ENCODE results near the gene IDS. TPM values are rescaled to one million over a fixed set of nuclear protein-coding genes. Genes with fewer than 3 reads are reported as not detected.
"Not testable (repeated sequence)": the region's sequence is repeated elsewhere in the genome, so short reads cannot be mapped to it uniquely, and the experiment has no call there.

IDS gene
- total RNA-seq, 2 experiments from 2014 or later: 114 to 116 TPM

DNA sequence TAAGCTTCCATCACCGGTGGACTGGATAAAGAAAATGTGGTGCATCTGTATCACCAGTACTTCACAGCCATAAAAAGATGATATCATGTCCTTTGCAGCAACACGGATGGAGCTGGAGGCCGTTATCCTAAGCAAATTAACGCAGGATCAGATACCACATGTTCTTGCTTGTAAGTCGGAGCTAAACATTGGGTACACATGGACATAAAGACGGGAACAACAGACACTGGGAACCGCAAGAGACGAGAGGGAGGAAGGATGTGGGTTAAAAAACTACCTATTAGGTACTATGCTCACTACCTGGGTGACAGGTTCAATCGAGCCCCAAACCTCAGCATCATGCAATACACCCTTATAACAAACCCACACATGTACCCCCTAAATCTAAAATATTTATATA lies 16.3 kb upstream of the IDS start:
- ChIA-PET CTCF (interaction anchor here (1.0 to 2.3 kb wide), 4 partner anchors 9 to 19 kb away, joined by 4 to 16 read pairs (median 5); partner anchors contain the start of gene IDS), POLR2A (interaction anchor here (0.6 to 3.4 kb wide), 5 partner anchors 9 to 20 kb away, joined by 3 to 13 read pairs (median 7); partner anchors contain the start of genes EOLA1 and IDS)
- Mint-ChIP-seq H3K27me3 (no peaks in the 10 kb centered on the region), H3K4me3 (no peak overlapping the region), H3K27ac (peak overlapping the region; percentile 71), H3K9me3 (peaks cover 3% of the 10 kb centered on the region), H3K4me1 (peaks cover 75% of the 10 kb centered on the region), H3K36me3 (ENCODE audit: low read depth) (peaks cover 14% of the 10 kb centered on the region)
- DNase-seq: no peak

DNA sequence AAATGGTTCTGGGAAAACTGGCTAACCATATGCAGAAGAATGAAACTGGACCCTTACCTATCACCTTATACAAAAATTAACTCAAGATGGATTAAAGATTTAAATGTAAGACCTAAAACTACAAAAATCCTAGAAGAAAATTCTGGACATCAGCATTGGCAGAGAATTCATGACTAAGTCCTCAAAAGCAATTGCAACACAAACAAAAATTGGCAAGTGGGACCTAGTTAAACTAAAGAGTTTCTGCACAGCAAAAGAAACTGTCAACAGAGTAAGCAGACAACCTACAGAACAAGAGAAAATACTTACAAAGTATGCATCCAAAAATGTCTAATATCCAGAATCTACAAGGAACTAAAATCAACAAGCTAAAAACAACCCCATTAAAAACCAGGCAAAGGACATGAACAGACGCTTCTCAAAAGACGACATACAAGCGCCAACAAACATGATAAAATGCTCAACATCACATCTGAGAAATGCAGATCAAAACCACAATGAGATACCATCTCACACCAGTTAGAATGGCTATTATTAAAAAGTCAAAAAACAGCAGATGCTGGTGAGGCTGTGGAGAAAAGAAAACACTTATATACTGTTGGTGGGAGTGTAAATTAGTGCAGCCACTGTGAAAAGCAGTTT lies 15.7 kb upstream of the IDS start:
- CTCF ChIA-PET: interaction anchor here (1.0 to 2.3 kb wide), 3 partner anchors 8 to 19 kb away, joined by 4 to 16 read pairs (median 4); no protein-coding TSS in a partner anchor
- H3K27me3 Mint-ChIP-seq, H3K9me3 Mint-ChIP-seq, DNase-seq: not testable (repeated sequence)
- peaks cover 74% of the 10 kb centered on the region for H3K4me1 Mint-ChIP-seq
- peak overlapping the region; percentile 41 for H3K4me3 Mint-ChIP-seq
- H3K36me3 Mint-ChIP-seq (ENCODE audit: low read depth): peaks cover 17% of the 10 kb centered on the region
- peak overlapping the region; percentile 71 for H3K27ac Mint-ChIP-seq
- POLR2A ChIA-PET: interaction anchor here (0.6 to 3.4 kb wide), 5 partner anchors 8 to 20 kb away, joined by 3 to 13 read pairs (median 7); partner anchors contain the start of genes EOLA1 and IDS

DNA sequence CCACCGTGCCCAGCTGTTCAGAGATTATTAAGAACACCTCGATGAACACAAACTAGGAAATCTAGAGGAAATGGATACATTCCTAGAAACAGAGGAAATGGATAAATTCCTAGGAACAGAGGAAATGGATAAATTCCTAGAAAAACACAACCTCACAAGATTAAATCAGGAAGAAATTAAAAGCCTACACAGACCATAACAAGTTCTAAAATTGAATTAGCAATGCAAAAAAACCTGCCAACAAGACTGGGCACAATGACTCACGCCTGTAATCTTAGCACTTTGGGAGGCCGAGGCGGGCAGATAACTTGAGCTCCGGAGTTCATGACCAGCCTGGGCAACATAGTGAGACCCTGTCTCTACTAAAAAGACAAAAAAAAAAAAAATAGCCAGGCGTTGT lies 13.1 kb upstream of the IDS start:
- no peak for DNase-seq
- ChIA-PET CTCF (interaction anchor here (0.7 to 1.1 kb wide), 2 partner anchors 21 to 31 kb away, joined by 3 read pairs; no protein-coding TSS in a partner anchor), POLR2A (no interaction called here)
- Mint-ChIP-seq H3K9me3 (peaks cover 3% of the 10 kb centered on the region), H3K4me3 (no peak overlapping the region), H3K27me3 (no peaks in the 10 kb centered on the region), H3K4me1 (peaks cover 85% of the 10 kb centered on the region), H3K36me3 (ENCODE audit: low read depth) (peaks cover 19% of the 10 kb centered on the region), H3K27ac (no peak overlapping the region)

DNA sequence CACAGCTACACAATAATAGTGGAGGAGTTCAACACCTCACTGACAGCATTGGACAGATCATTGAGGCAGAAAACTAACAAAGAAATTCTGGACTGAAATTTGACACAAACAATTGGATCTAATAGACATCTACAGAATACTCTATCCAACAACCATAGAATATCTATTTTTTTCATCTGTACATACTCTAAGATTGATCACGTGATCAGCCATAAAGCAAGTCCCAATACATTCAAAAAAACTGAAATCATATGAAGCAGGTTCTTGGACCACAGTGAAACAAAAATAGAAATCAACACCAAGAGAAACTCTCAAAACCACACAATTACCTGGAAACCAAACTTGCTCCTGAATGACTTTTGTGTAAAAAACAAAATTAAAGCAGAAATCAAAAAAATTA lies 12.2 kb upstream of the IDS start:
- CTCF ChIA-PET: interaction anchor here (0.7 to 1.7 kb wide), 2 partner anchors 22 to 30 kb away, joined by 3 read pairs; no protein-coding TSS in a partner anchor
- H3K27ac Mint-ChIP-seq: no peak overlapping the region
- peaks cover 3% of the 10 kb centered on the region for H3K9me3 Mint-ChIP-seq
- peaks cover 82% of the 10 kb centered on the region for H3K4me1 Mint-ChIP-seq
- POLR2A ChIA-PET: no interaction called here
- H3K36me3 Mint-ChIP-seq (ENCODE audit: low read depth): peaks cover 19% of the 10 kb centered on the region
- no peak overlapping the region for H3K4me3 Mint-ChIP-seq
- DNase-seq: no peak
- H3K27me3 Mint-ChIP-seq: no peaks in the 10 kb centered on the region

DNA sequence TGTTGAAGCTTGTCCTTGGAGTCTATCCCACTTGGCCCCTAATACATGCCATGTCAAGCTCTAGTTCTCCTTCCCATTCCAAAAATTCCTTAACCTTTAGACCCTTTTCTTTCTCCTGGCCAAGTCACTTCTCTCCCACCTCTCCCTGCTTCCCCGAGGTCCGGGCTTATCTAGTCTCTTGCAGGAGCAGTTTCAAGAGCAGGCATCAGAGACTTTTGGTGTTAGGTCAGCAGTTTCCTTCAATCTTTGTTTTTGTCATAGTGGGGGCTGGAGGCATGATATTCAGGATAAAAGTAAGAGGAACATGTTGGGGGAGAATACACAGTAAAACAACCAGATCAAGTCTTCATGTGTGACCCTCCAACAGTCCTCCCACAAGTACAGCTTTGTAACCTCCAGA lies 11.5 kb upstream of the IDS start:
- CTCF ChIA-PET: interaction anchor here (1.7 kb wide), 1 partner anchor 23 kb away, joined by 3 read pairs; no protein-coding TSS in a partner anchor
- Mint-ChIP-seq H3K27ac (no peak overlapping the region), H3K27me3 (no peaks in the 10 kb centered on the region), H3K36me3 (ENCODE audit: low read depth) (peaks cover 19% of the 10 kb centered on the region), H3K4me3 (no peak overlapping the region), H3K4me1 (peaks cover 79% of the 10 kb centered on the region), H3K9me3 (peaks cover 3% of the 10 kb centered on the region)
- POLR2A ChIA-PET: no interaction called here
- no peak for DNase-seq

DNA sequence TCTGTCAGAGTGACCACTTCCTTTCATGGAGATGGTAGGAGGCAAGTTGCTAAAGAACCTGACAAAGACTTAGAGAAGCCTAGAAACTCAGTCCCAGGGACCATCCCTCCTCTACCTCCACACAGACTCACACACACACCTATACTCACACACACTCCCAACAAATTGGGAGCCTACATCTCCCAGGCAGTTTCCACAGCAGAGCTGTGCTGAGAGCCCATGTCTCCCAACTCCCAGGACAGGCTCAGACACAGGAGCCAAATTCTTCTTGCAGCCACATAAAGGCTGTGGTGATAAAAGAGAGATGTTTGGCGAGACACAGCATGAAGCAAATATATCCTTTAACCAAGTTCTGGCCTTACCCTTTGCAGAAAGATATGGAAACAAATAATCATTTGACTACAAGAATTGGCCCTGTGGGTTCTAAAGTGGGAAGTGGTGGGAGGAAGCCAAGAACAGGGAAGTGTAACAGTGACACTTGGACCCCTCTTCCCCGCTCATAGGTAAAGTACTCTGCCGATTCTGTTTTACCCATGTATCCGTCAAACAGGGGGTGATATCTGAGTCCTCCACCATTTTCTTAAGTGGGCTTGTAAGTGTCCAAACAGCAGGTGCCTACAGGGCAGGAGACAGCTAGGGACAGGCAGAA lies 11.0 kb upstream of the IDS start:
- H3K4me1 Mint-ChIP-seq: peaks cover 74% of the 10 kb centered on the region
- H3K36me3 Mint-ChIP-seq (ENCODE audit: low read depth): peaks cover 19% of the 10 kb centered on the region
- no peak overlapping the region for H3K4me3 Mint-ChIP-seq
- no peaks in the 10 kb centered on the region for H3K27me3 Mint-ChIP-seq
- CTCF ChIA-PET: interaction anchor here (1.7 kb wide), 1 partner anchor 23 kb away, joined by 3 read pairs; no protein-coding TSS in a partner anchor
- H3K9me3 Mint-ChIP-seq: peaks cover 3% of the 10 kb centered on the region
- DNase-seq: no peak
- POLR2A ChIA-PET: no interaction called here
- H3K27ac Mint-ChIP-seq: no peak overlapping the region

DNA sequence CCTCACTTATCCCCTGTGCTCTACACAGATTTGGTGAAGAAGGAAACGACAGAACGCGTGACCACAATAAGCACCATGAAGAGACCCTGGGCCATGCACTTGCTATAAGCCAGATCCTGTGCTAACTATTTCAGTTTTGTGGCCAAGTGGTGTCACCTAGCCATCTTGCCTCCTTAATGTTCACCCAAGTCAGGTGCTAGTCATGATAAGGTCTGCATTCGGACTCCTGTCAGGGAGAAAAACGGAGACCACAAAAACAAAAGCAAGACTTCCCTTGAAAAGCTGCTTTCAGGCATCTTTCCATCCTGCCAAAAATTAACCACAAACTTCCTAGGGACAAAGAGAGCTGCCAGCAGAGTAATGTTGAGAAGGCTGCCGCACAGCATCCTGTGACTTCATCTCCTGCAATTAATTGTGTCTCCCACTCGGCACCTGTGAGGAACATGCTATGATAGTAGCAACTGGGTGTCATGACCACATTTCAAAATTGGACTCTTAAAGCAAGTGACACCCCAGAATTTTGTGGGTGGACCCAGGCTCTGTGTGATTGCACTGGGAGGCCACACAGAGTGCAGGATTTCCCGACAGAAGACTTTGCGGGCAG lies 8.8 kb upstream of the IDS start:
- POLR2A ChIA-PET: no interaction called here
- DNase-seq: no peak
- Mint-ChIP-seq H3K4me3 (no peak overlapping the region), H3K27me3 (peaks cover 2% of the 10 kb centered on the region), H3K36me3 (ENCODE audit: low read depth) (peaks cover 17% of the 10 kb centered on the region), H3K27ac (peak overlapping the region; percentile 16), H3K9me3 (peaks cover 3% of the 10 kb centered on the region), H3K4me1 (peaks cover 58% of the 10 kb centered on the region)
- CTCF ChIA-PET: interaction anchor here (1.1 to 4.1 kb wide), 6 partner anchors 8 to 134 kb away, joined by 3 to 33 read pairs (median 10); partner anchors contain the start of gene EOLA1

DNA sequence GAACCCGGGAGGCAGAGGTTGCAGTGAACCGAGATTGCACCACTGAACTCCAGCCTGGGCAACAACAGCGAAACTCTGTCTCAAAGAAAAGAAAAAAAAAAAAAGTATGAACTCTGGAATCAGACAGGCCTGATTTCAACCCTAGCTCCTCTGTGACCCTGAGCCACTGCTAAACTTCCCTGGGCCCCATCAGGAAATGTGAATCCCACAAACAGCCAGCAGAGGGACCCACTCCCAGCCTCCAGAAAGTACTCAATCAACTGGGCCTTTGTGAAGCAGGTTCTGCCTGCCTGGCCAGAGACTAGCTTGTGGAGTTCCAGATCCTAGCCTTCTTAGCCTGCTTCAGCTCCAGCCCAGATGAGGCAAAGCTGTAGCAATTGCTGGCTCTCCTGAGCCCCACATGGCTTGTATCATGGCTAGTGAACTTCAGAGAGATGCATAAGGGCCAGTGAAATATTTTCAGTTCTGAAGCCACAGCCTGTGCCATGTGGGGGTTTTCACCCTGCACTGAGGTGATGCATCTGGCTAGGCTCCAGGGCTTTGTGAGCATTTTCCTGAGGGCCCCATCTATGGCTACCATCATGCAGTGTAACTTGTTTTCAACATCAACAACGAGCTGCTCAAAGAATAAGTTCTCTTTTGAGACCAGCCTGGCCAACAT lies 7.2 kb upstream of the IDS start:
- no peak overlapping the region for H3K4me3 Mint-ChIP-seq
- ChIA-PET CTCF (interaction anchor here (0.9 to 4.1 kb wide), 12 partner anchors 8 to 426 kb away, joined by 3 to 33 read pairs (median 4); partner anchors contain the start of genes EOLA1 and EOLA2), POLR2A (interaction anchor here (1.1 to 1.6 kb wide), 3 partner anchors 9 to 27 kb away, joined by 3 to 7 read pairs (median 7); no protein-coding TSS in a partner anchor)
- peaks cover 46% of the 10 kb centered on the region for H3K4me1 Mint-ChIP-seq
- peak; percentile 61 for DNase-seq
- no peaks in the 10 kb centered on the region for H3K9me3 Mint-ChIP-seq
- peaks cover 10% of the 10 kb centered on the region for H3K36me3 Mint-ChIP-seq (ENCODE audit: low read depth)
- H3K27me3 Mint-ChIP-seq: peaks cover 2% of the 10 kb centered on the region
- no peak overlapping the region for H3K27ac Mint-ChIP-seq

DNA sequence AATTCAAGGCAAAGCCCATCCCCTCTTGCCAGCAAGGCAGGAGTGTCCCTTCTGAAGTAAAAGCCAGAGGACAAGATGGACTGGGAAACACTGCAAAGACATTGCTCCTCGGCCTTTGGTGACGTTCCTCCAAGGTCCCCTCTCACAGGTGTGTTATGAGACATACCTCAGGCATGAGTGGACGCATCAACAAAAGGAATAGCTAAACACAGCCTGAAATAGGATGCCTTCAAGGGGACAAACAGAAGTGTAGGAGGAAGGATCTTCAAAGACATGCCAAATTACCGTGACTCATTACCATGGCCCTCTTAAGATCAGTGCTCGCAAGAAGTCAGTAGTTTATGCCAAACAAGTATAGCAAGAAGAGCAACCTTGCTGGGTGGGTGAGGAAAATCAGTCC lies 6.0 kb upstream of the IDS start:
- H3K4me3 Mint-ChIP-seq: no peak overlapping the region
- ChIA-PET POLR2A (no interaction called here), CTCF (interaction anchor here (1.0 to 4.1 kb wide), 7 partner anchors 15 to 140 kb away, joined by 3 to 33 read pairs (median 6); partner anchors contain the start of gene EOLA1)
- H3K4me1 Mint-ChIP-seq: peaks cover 35% of the 10 kb centered on the region
- H3K27me3 Mint-ChIP-seq: peaks cover 2% of the 10 kb centered on the region
- DNase-seq: no peak
- no peaks in the 10 kb centered on the region for H3K9me3 Mint-ChIP-seq
- no peak overlapping the region for H3K27ac Mint-ChIP-seq
- H3K36me3 Mint-ChIP-seq (ENCODE audit: low read depth): peaks cover 5% of the 10 kb centered on the region

DNA sequence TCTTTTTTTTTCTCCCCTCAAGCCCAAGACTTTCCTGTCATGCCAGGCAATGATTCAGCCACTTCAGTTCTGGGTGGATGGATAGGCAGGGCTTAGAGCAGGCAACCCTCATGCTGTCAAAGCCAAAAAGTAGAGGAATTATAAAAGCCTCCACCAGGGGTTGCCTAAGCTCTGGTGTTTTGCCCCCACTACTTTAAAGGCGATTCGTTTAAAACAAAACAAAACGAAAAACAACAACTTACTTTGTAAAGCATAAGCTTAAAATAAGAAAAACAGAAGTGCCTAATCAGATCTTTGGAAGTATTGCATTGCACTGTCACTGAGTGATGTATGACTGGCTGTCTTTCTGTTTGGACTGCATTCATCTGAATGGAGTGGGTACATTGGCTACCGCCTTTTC lies 5.3 kb upstream of the IDS start:
- CTCF ChIA-PET: interaction anchor here (0.8 to 4.1 kb wide), 4 partner anchors 11 to 428 kb away, joined by 3 to 33 read pairs (median 4); partner anchors contain the start of gene EOLA1
- no peak overlapping the region for H3K4me3 Mint-ChIP-seq
- H3K4me1 Mint-ChIP-seq: peaks cover 34% of the 10 kb centered on the region
- DNase-seq: no peak
- H3K36me3 Mint-ChIP-seq (ENCODE audit: low read depth): no peaks in the 10 kb centered on the region
- POLR2A ChIA-PET: interaction anchor here (0.9 kb wide), 1 partner anchor 14 kb away, joined by 3 read pairs; no protein-coding TSS in a partner anchor
- H3K27me3 Mint-ChIP-seq: peaks cover 2% of the 10 kb centered on the region
- H3K27ac Mint-ChIP-seq: no peak overlapping the region
- H3K9me3 Mint-ChIP-seq: no peaks in the 10 kb centered on the region

DNA sequence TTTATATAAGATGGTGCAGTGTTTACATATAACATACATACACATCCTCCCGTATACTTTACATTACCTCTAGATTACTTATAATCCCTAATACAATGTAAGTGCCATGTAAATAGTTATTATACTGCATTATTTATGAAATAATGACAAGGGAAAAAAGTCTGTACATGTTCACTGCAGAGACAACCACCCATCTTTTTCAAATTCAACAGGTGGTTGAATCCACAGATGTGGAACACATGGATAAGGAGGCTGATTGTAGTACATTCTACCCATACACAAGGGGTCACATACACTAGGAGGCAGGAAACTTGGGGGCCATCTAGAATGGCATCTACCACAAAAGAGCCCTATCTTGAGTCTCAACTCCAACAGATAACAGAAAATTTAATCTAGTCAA lies 3.4 kb upstream of the IDS start:
- no peaks in the 10 kb centered on the region for H3K9me3 Mint-ChIP-seq
- no peak for DNase-seq
- H3K27ac Mint-ChIP-seq: no peak overlapping the region
- ChIA-PET CTCF (no interaction called here), POLR2A (no interaction called here)
- peaks cover 6% of the 10 kb centered on the region for H3K36me3 Mint-ChIP-seq (ENCODE audit: low read depth)
- peaks cover 21% of the 10 kb centered on the region for H3K4me1 Mint-ChIP-seq
- H3K4me3 Mint-ChIP-seq: no peak overlapping the region
- peaks cover 2% of the 10 kb centered on the region for H3K27me3 Mint-ChIP-seq

DNA sequence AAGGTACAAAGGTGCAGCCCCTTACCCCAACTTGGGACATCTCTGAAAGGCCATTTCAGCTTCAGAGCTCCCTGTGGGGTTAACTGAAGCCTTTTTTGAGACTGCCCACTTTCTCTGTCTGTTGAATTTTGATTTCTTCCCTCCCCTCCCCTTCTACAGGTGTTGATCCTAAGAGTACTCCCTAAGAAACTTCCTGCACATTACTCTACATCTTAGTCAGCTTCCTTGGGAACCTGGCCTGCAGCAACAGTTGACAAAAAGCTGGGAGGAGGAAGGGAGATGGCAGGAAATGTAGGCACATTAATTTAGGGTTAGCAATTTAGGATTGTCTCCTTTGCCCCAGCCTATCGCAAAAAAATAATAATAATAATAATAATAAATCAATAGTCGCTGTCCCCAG lies 1.2 kb upstream of the IDS start:
- CTCF ChIA-PET: no interaction called here
- Mint-ChIP-seq H3K4me1 (peaks cover 30% of the 10 kb centered on the region), H3K36me3 (ENCODE audit: low read depth) (peaks cover 15% of the 10 kb centered on the region), H3K9me3 (no peaks in the 10 kb centered on the region), H3K4me3 (no peak overlapping the region), H3K27ac (no peak overlapping the region), H3K27me3 (peaks cover 2% of the 10 kb centered on the region)
- POLR2A ChIA-PET: interaction anchor here (2.3 to 3.4 kb wide), 2 partner anchors 15 to 34 kb away, joined by 13 to 43 read pairs; partner anchors contain the start of gene EOLA1
- no peak for DNase-seq
